GM18502 (cell line): ENCODE results near the gene SCO1.
"Not testable (repeated sequence)": the region's sequence is repeated elsewhere in the genome, so short reads cannot be mapped to it uniquely, and the experiment has no call there.

Experiments used
- ATAC-seq: cut with Tn5 transposase; IDR thresholded peaks from one replicate; pipeline ENCODE4 v1.9.1; 2021; ENCODE audit warnings: mild to moderate bottlenecking; ENCODE audit not compliant: unreplicated experiment, poor library complexity

Gene SCO1

DNA sequence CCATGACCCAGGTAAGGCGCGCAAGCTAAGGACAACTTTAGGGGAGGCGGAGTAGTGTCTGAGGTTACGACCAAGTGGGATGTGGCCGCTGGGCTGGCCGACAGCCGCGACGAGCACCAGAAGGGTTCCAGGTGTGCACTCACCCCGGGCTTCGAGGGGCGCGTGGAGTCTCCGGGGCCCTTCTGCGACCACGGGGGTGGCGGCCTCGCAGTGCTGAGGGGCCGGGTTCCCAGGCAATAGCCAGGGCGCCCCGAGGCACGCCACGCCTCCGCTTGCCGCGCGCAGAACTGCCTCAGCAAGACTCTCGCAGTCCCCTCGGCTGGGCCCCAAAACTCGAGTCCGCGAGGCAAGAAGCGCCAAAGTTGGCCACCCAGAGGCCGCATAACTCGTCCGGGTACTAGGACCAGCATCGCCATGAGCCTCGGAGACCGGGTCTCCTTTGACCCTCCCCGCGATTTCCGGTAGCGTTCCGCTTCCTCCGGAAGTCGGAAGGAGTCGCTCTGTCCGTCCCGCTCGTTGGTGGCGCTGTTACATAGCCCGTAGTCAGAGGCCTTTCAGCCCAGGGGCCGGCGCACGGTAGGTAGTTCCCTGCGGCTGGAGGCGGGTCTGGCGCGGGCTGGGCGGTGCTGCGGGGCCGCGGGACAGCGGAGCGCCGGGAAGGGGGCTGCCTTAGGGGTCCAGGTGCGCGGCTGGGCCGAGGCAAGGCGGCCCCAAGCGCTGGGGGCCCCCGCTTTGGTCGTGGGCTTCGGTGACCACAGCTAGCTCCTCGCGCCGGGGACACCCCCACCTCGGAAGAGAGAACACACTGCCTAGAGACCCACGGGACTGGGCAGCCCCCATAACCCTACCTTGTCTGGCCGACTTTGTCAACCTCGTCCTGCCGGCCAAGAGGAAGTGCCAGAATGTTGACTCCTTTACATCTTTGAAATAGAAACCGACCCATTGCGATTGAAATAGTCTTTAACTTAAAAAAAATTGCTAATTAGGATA lies at the start of gene SCO1, which contains the start of gene ADPRM:
Gene SCO1 (minus strand): TSS at position 442 of the 990 bp plus-strand sequence. CDS start 26 bp downstream, at position 416.
Gene ADPRM (plus strand): TSS at position 503 of the 990 bp plus-strand sequence. CDS start 7,333 bp downstream, outside the sequence.
- ATAC-seq = peak; percentile 96

GRCh38 chr17:10745231-10745630 lies 47.9 kb upstream of the SCO1 start:
- ATAC-seq = no peak

DNA sequence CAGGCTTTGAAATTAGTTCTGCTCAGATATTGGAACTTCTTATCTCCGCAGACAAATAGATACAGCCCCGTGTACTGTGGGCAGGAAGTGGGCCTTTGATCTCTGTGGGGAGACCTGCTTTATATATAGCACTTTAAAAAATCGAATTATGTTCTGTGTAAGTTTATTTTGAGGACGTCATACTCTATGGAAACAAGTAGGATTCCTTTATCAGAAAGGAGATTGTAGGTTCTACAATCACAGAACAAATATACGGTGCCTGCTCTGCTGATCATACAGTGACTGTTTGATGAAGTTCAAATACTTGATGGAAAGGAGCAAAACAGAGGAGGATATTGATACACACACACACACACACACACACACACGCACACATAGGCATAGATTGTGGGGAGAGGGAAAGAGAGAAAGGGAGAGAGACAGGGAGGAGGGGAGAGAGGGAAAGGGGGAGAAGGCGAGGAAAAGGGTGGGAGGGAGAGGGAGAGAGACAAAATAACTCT lies 47.2 kb upstream of the SCO1 start:
- ATAC-seq = no peak

- no peak for ATAC-seq
Measured at GRCh38 chr17:10743316-10744009, 46.1 kb upstream of the SCO1 start.

GRCh38 chr17:10742431-10742830 lies 45.1 kb upstream of the SCO1 start:
- no peak for ATAC-seq

- no peak for ATAC-seq
Measured at GRCh38 chr17:10741416-10742135, 44.2 kb upstream of the SCO1 start.

DNA sequence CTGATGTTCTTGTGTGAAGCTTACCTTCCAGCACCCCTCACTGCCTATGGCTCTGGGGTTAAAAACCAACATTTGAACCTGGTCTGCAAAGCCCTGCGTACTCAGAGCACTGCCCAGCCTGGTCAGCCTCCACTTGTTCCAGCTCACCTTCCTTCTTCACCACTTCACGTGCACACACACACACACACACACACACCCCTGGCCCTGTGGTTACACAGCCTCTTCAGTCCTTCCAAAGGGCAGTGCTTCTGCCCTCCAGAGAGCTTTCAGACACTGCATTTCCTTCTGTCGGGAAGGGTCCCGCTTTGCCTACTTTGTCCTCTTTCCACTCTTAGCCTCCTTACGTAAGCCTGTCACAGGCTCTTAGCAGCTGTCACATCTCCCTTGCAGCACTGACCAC lies 42.1 kb upstream of the SCO1 start:
- no peak for ATAC-seq

DNA sequence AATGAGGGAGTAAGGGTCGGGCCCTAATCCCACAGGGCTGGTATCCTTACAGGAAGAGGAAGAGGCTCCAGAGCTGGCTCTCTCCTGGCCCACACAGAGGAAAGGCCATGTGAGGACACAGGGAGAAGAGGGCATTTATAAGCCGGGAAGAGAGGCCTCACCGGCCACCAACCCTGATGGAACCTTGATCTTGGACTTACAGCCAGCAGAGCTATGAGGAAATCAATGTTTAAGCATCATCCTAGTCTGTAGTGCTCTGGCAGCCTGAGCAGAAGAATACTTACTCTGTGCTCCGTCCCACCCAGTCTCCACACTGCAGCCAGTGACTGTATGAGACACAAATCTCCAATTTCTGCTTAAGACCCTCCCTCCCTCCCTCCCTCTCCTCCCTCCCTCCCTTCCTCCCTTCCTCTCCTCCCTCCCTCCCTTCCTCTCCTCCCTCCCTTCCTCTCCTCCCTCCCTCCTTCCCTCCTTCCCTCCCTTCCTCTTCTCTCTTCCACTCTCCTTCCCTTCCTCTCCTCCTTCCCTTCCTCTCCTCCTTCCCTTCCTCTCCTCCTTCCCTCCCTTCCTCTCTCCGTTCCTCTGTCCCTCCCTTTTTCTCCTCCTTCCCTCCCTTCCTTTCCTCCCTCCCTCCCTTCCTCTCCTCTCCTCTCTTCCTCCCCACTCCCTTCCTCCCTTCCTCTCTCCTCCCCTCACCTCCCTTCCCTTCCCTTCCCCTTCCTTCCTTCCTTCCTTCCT lies 41.4 kb upstream of the SCO1 start:
- ATAC-seq = no peak

GRCh38 chr17:10737736-10738135 lies 40.4 kb upstream of the SCO1 start:
- no peak for ATAC-seq

DNA sequence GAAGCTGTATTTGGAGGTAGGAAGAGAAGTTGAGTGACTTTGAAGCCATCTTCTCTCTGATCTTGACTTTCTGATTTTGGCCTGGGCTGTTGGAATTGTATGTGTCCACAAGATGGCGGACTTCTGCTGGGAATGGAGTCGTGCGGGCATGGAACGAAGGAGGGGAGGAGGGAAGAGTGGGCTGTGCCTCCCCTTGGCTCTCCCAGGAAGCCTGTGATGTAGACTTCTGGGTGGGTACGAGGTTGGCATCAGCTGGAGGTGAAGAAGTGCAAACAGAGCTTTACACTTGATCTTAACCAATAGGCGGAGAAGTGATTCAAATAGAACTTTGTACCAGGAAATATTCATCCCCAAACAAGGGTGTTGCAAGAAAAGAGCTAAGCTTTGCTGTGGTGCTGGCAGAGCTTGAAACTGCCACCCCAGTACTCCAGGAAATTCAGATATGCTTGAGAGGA lies 39.9 kb upstream of the SCO1 start:
- no peak for ATAC-seq

- no peak for ATAC-seq
Measured at GRCh38 chr17:10735821-10736220, 38.5 kb upstream of the SCO1 start.

DNA sequence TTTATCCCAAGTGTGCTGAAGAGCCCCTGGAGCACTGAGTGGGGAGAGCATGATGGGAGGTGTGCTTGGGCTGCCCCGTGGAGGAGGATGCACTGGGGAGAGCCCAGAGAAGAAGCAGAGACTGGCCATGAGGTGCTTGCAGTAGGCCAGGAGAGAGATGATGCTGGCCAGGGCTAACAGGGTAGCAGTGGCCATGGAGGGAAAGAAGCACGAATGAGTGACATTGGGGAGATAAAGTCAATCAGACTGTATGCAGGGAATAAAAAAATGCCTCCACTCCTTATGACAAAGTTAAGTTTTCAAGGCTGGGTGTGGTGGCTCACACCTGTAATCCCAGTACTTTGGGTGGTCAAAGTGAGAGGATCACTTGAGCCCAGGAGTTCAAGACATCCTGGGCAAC lies 37.9 kb upstream of the SCO1 start:
- no peak for ATAC-seq

- no peak for ATAC-seq
Measured at GRCh38 chr17:10733666-10734065, 36.3 kb upstream of the SCO1 start.

DNA sequence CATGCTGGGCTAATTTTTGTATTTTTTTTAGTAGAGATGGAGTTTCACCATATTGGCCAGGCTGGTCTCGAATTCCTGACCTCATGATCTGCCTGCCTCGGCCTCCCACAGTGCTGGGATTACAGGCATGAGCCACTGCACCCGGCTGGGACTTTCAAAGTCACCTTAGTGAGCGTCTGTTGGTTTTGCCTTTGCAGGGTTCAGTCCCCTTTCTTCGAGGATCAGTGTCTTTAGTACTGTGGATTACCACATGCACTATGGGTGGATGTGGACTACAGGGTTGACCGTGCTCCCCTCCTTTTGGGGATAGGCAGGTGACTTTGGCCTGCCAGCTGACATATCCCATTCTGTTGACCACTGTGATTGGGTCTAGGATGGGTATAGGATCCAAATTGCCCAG lies 34.8 kb upstream of the SCO1 start:
- not testable (repeated sequence) for ATAC-seq

DNA sequence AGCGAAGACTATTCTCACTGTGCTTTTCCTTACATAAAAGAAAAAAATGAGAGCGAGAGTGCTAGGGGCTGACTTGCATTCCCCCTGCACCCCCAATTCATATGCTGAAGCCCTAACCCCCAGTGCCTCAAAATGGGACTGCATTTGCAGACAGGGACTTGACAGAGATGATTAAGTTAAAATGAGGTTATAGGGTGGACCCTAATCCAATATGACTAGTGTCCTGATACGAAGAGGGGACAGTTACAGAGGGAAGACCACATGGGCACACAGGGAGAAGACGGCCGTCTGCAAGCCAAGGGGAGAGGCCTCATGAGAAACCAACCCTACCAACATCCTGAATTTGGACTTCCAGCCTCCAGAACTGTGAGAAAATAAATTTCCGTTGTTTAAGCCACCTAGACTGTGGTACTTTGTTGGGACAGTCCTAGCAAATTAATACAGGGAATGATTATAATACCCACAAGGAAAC lies 34.1 kb upstream of the SCO1 start:
- ATAC-seq = no peak

- ATAC-seq = not testable (repeated sequence)
Measured at GRCh38 chr17:10730247-10730646, 32.9 kb upstream of the SCO1 start.

- peak; percentile 74 for ATAC-seq
Measured at GRCh38 chr17:10729334-10730193, 32.2 kb upstream of the SCO1 start, which contains the start of gene TMEM220. Gene TMEM220, minus strand, starts transcription at chr17:10730023. Its CDS starts 172 bp downstream, at chr17:10729851.

GRCh38 chr17:10728331-10728892 lies 31.1 kb upstream of the SCO1 start:
- ATAC-seq = no peak
